H1 (cell line): ENCODE measurements around the gene CD37. TPM values are rescaled to one million over a fixed set of nuclear protein-coding genes. Genes with fewer than 3 reads are reported as not detected.

Experiments
- CTCF ChIA-PET: fragments of 300-600 bp; sonication (Branson Sonifier 250); formaldehyde crosslinking; loops from one replicate; lab custom pipeline; 2021; ENCODE audit not compliant: partially characterized antibody; lab: Charles Lee
- POLR2A ChIA-PET: fragments of 300-600 bp; sonication (Branson Sonifier 250); formaldehyde crosslinking; loops from one replicate; lab custom pipeline; 2021; ENCODE audit warnings: inconsistent platforms; ENCODE audit not compliant: partially characterized antibody; lab: Charles Lee
- DNase-seq, 2 experiments: peaks; one replicate each; pipeline versions ENCODE4 v3.0.0 to v3.0.0-alpha.2; 2010 to 2022; ENCODE audit warnings: low spot score in 2 of 2, low read depth in 1 of 2, mixed read lengths in 1 of 2
- FAIRE-seq: peaks from 2 replicates; lab custom pipeline; 2011; peaks lifted over from hg19 to GRCh38; lab: Jason Lieb, UNC
- H2AFZ ChIP-seq: 2 replicates; pipeline ENCODE4 v1.8.1; 2012; ENCODE audit warnings: low read length, inconsistent platforms
- H2AK5ac ChIP-seq: 2 replicates; pipeline ENCODE4 v1.6.1; 2013; ENCODE audit warnings: low read depth, low read length
- H2BK120ac ChIP-seq: replicated peaks from 2 replicates; pipeline ENCODE3; 2013; ENCODE audit warnings: low read depth, low read length, inconsistent platforms
- H2BK12ac ChIP-seq: 2 replicates; pipeline ENCODE4 v1.6.1; 2013; ENCODE audit warnings: low read depth, low read length
- H2BK15ac ChIP-seq: 2 replicates; pipeline ENCODE4 v1.6.1; 2013; ENCODE audit warnings: low read length
- H2BK20ac ChIP-seq: 2 replicates; pipeline ENCODE4 v1.6.1; 2013; ENCODE audit warnings: low read length
- H2BK5ac ChIP-seq: 2 replicates; pipeline ENCODE4 v1.6.1; 2013; ENCODE audit warnings: low read depth, low read length
- H3K14ac ChIP-seq: 2 replicates; pipeline ENCODE4 v1.6.1; 2013; ENCODE audit warnings: inconsistent platforms; ENCODE audit not compliant: insufficient read length
- H3K18ac ChIP-seq: 2 replicates; pipeline ENCODE4 v1.6.1; 2013; ENCODE audit warnings: low read length; ENCODE audit errors: extremely low read depth
- H3K23ac ChIP-seq: 2 replicates; pipeline ENCODE4 v1.6.1; 2013; ENCODE audit warnings: inconsistent platforms; ENCODE audit not compliant: insufficient read length
- H3K23me2 ChIP-seq: 2 replicates; pipeline ENCODE4 v1.6.1; 2013; ENCODE audit warnings: low read depth, low read length
- H3K27ac ChIP-seq: 2 replicates; pipeline ENCODE4 v1.6.1; 2011; ENCODE audit warnings: low read depth, low read length, inconsistent platforms
- H3K27me3 ChIP-seq, 4 experiments: replicated peaks in 1 of 4; 1 replicate in 1 of 4; 2 replicates in 3 of 4; pipeline versions ENCODE4 v1.6.1 to v1.8.1; 2011 to 2013; ENCODE audit warnings: low read length in 3 of 4, mild to moderate bottlenecking in 3 of 4, inconsistent platforms in 2 of 4, mixed read lengths in 2 of 4, moderate library complexity in 1 of 4; ENCODE audit not compliant: control insufficient read depth in 3 of 4, insufficient read depth in 3 of 4; ENCODE audit errors: extremely low read depth in 1 of 4
- H3K36me3 ChIP-seq, 4 experiments: 2 replicates each; pipeline versions ENCODE4 v1.6.1 to v1.8.1; 2011 to 2013; ENCODE audit warnings: mild to moderate bottlenecking in 4 of 4, low read length in 3 of 4, moderate library complexity in 2 of 4, control low read depth in 1 of 4, inconsistent platforms in 1 of 4; ENCODE audit not compliant: insufficient read depth in 4 of 4, control insufficient read depth in 2 of 4
- H3K4ac ChIP-seq: replicated peaks from 2 replicates; pipeline ENCODE3; 2013; ENCODE audit warnings: low read length, low read depth, mixed read lengths, inconsistent platforms; ENCODE audit not compliant: insufficient read length
- H3K4me1 ChIP-seq, 4 experiments: replicated peaks in 1 of 4; 1 replicate in 1 of 4; 2 replicates in 3 of 4; pipeline versions ENCODE4 v1.6.1 to v1.8.1; 2011 to 2013; ENCODE audit warnings: low read length in 3 of 4, inconsistent platforms in 2 of 4, mixed read lengths in 1 of 4; ENCODE audit not compliant: insufficient read depth in 4 of 4, control insufficient read depth in 3 of 4
- H3K4me2 ChIP-seq, 2 experiments: 2 replicates each; pipeline versions ENCODE4 v1.6.1 to v1.8.1; 2011 to 2013; ENCODE audit warnings: low read depth in 2 of 2, low read length in 2 of 2, control low read depth in 1 of 2, inconsistent platforms in 1 of 2, mild to moderate bottlenecking in 1 of 2; ENCODE audit not compliant: insufficient read depth in 1 of 2
- H3K4me3 ChIP-seq, 4 experiments: fragments of 200-600, 300-600 bp in 1 of 4; sonication (generic), shearing (Covaris generic), sonication (Bioruptor Twin) in 1 of 4; 2 replicates each; pipeline versions ENCODE4 v1.5.1 to v1.8.1; 2011 to 2016; ENCODE audit warnings: low read length in 4 of 4, low read depth in 3 of 4, control low read depth in 2 of 4, inconsistent platforms in 2 of 4, mild to moderate bottlenecking in 2 of 4, mixed read lengths in 1 of 4, moderate library complexity in 1 of 4; ENCODE audit not compliant: insufficient read depth in 2 of 4; ENCODE audit errors: extremely low read depth in 1 of 4
- H3K56ac ChIP-seq: replicated peaks from 2 replicates; pipeline ENCODE3; 2013; ENCODE audit warnings: low read depth, mild to moderate bottlenecking, mixed read lengths, low read length, inconsistent platforms; ENCODE audit not compliant: insufficient read length
- H3K79me1 ChIP-seq: 2 replicates; pipeline ENCODE4 v1.6.1; 2013; ENCODE audit warnings: low read depth, low read length, control low read depth
- H3K79me2 ChIP-seq, 2 experiments: 2 replicates each; pipeline versions ENCODE4 v1.6.1 to v1.8.1; 2012 to 2013; ENCODE audit warnings: low read length in 2 of 2, mild to moderate bottlenecking in 2 of 2, inconsistent platforms in 1 of 2; ENCODE audit not compliant: insufficient read depth in 2 of 2, control insufficient read depth in 1 of 2
- H3K9ac ChIP-seq, 4 experiments: replicated peaks in 1 of 4; 1 replicate in 1 of 4; 2 replicates in 3 of 4; pipeline versions ENCODE4 v1.6.1 to v1.8.1; 2011 to 2013; ENCODE audit warnings: low read depth in 3 of 4, low read length in 3 of 4, control low read depth in 2 of 4, mild to moderate bottlenecking in 2 of 4, moderate library complexity in 2 of 4, inconsistent platforms in 1 of 4; ENCODE audit errors: extremely low read depth in 1 of 4
- H3K9me3 ChIP-seq, 2 experiments: 2 replicates each; pipeline versions ENCODE4 v1.6.1 to v1.8.1; 2012 to 2013; ENCODE audit warnings: mild to moderate bottlenecking in 2 of 2, moderate library complexity in 2 of 2, control low read depth in 1 of 2, inconsistent platforms in 1 of 2, low read depth in 1 of 2, low read length in 1 of 2, mixed read lengths in 1 of 2; ENCODE audit not compliant: insufficient read depth in 2 of 2
- H4K20me1 ChIP-seq, 2 experiments: replicated peaks in 1 of 2; 2 replicates each; pipeline versions ENCODE3 to v1.8.1; 2011 to 2013; ENCODE audit warnings: inconsistent platforms in 2 of 2, low read length in 2 of 2, mild to moderate bottlenecking in 1 of 2; ENCODE audit not compliant: insufficient read depth in 2 of 2, control insufficient read depth in 1 of 2
- H4K5ac ChIP-seq: 2 replicates; pipeline ENCODE4 v1.6.1; 2013; ENCODE audit warnings: low read length, low read depth, mixed read lengths, inconsistent platforms; ENCODE audit not compliant: insufficient read length
- H4K8ac ChIP-seq: 2 replicates; pipeline ENCODE4 v1.8.0; 2013; ENCODE audit warnings: mild to moderate bottlenecking, moderate library complexity, low read length, inconsistent platforms; ENCODE audit not compliant: insufficient read depth; ENCODE audit errors: extremely low read depth
- H4K91ac ChIP-seq: replicated peaks from 2 replicates; pipeline ENCODE3; 2013; ENCODE audit warnings: low read length, mixed read lengths, inconsistent platforms; ENCODE audit not compliant: insufficient read length
- ASH2L ChIP-seq: fragments of 200-600, 300-600 bp; sonication (generic); IDR thresholded peaks from one replicate; pipeline ENCODE4 v1.7.1; 2017; ENCODE audit warnings: low read length
- BACH1 ChIP-seq: IDR thresholded peaks from 2 replicates; pipeline ENCODE4 v1.6.1; 2012; ENCODE audit warnings: low read length, improper control_type of control experiment
- CEBPB ChIP-seq: IDR thresholded peaks from 2 replicates; pipeline ENCODE4 v1.6.1; 2012; ENCODE audit warnings: low read depth, low read length
- CTBP2 ChIP-seq: IDR thresholded peaks from 2 replicates; pipeline ENCODE4 v1.7.0; 2011; ENCODE audit warnings: borderline replicate concordance, mild to moderate bottlenecking, moderate library complexity, mixed read lengths, low read length; ENCODE audit not compliant: insufficient read depth, insufficient read length
- EP300 ChIP-seq, 2 experiments: IDR thresholded peaks; 1 replicate in 1 of 2; 2 replicates in 1 of 2; pipeline ENCODE4 v1.6.1; 2011 to 2012; ENCODE audit warnings: low read depth in 2 of 2, low read length in 2 of 2, mild to moderate bottlenecking in 2 of 2, borderline replicate concordance in 1 of 2, inconsistent platforms in 1 of 2, moderate library complexity in 1 of 2
- KDM1A ChIP-seq: fragments of 200-600, 300-600 bp; sonication (generic); IDR thresholded peaks from 2 replicates; pipeline ENCODE4 v1.7.1; 2016; ENCODE audit warnings: mild to moderate bottlenecking, low read length, borderline replicate concordance
- POLR2A ChIP-seq, 2 experiments: IDR thresholded peaks; 1 replicate in 1 of 2; 2 replicates in 1 of 2; pipeline ENCODE4 v1.6.1; 2011; ENCODE audit warnings: low read depth in 2 of 2, low read length in 2 of 2, mild to moderate bottlenecking in 2 of 2; ENCODE audit errors: control extremely low read depth in 1 of 2
- SIX5 ChIP-seq: IDR thresholded peaks from 2 replicates; pipeline ENCODE4 v1.6.1; 2011; ENCODE audit warnings: mild to moderate bottlenecking, low read depth, low read length
- SP1 ChIP-seq: IDR thresholded peaks from 2 replicates; pipeline ENCODE4 v1.6.1; 2011; ENCODE audit warnings: low read depth, low read length
- YY1 ChIP-seq: IDR thresholded peaks from 2 replicates; pipeline ENCODE4 v1.6.1; 2011; ENCODE audit warnings: low read depth, mild to moderate bottlenecking, low read length
- WGBS, 2 experiments: shearing (Covaris generic) in 1 of 2; methylation state at CpG; one replicate each; pipeline versions ENCODE4 v1.1.6 to v1.1.7; 2013 to 2015; ENCODE audit warnings: low lambda C conversion rate in 2 of 2, mixed read lengths in 2 of 2, inconsistent platforms in 1 of 2, low coverage in 1 of 2, missing lambda C conversion rate in 1 of 2; ENCODE audit not compliant: insufficient replicate concordance in 2 of 2, insufficient coverage in 1 of 2, insufficient read length in 1 of 2; ENCODE audit errors: extremely low coverage in 1 of 2, missing lambda C conversion rate in 1 of 2; 5-methylcytosine and 5-hydroxymethylcytosine counted together
- polyA plus RNA-seq, 7 experiments: library from polyadenylated mRNA; depleted of rRNA in 3 of 7; stranded (reverse) in 5 of 7; unstranded in 2 of 7; fragments of >200 nt in 5 of 7; fragments of 200-250 nt in 2 of 7; gene quantifications; 1 replicate in 5 of 7; 2 replicates in 1 of 7; 4 replicates in 1 of 7; pipeline versions ENCODE4 v1.2.1 to v1.2.3, GENCODE V29; 2011 to 2013; ENCODE audit warnings: missing spikeins in 2 of 7, mixed read lengths in 2 of 7
- total RNA-seq: library from RNA; stranded (reverse); fragmentation: NEBNext Ultra II Directional; extraction: Animal tissue kit (Norgen Biotek cat#: 25700); gene quantifications from 2 replicates; pipeline ENCODE4 v1.2.1, GENCODE V29; 2021
- TF ChIP-seq, protein P1 (sequence below): IDR thresholded peaks from 2 replicates; pipeline ENCODE4 v1.6.1; 2011; ENCODE audit warnings: low read length, improper control_type of control experiment
- TF ChIP-seq, protein P2 (sequence below): IDR thresholded peaks from 2 replicates; pipeline ENCODE4 v1.6.1; 2011; ENCODE audit warnings: low read depth, mild to moderate bottlenecking, low read length; ENCODE audit not compliant: insufficient read depth

The CD37 gene
- total and polyA plus RNA-seq, 2 of the 8 experiments (the other 6 are each of a cell fraction or from before 2014, with no cell fraction given) = not detected

DNA sequence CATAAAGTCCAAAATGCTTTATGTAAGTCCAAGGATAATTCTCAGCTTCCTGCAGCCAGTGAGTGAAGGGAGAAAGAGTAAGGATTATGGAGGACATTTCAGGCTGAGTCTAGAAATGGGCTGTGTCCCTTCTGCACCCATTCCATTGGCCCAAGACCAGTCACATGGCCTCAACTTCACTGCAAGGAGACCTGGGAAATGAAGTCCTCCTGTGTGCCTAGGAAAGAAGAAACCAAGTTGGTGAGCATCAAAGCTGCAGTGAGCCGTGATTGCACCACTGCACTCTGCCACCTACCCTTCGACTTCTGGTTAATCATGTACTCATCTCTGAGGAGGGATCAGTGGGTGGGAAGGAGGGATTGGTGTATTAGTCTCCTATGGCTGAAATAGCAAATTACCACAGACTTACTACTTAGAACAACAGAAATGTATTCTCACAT lies 3.6 kb upstream of the CD37 start:
- no peak overlapping the region for H3K4me2 ChIP-seq
- no peak overlapping the region for H2BK15ac ChIP-seq
- H3K27me3 ChIP-seq = peaks cover 0 to 2% (median 0%) of the 10 kb centered on the region in 4 experiments; a peak in 4 of 7 replicates
- POLR2A ChIA-PET = interaction anchor here (0.7 to 1.7 kb wide), 4 partner anchors 9 to 50 kb away, joined by 3 to 4 read pairs (median 3); no protein-coding TSS in a partner anchor
- H3K9ac ChIP-seq = no peak overlapping the region
- 0 out of 8 replicates have a peak, but pooled peaks cover 0 to 5% (median 0%) of the 10 kb centered on the region in 4 experiments for H3K36me3 ChIP-seq
- H2BK5ac ChIP-seq = no peak overlapping the region
- no peaks in the 10 kb centered on the region for H3K9me3 ChIP-seq
- no peaks in the 10 kb centered on the region for H3K79me2 ChIP-seq
- no peak overlapping the region for H4K5ac ChIP-seq
- peaks cover 0 to 3% (median 0%) of the 10 kb centered on the region in 4 experiments; a peak in 1 of 7 replicates for H3K4me1 ChIP-seq
- CTCF ChIA-PET = interaction anchor here (1.2 to 2.3 kb wide), 3 partner anchors 19 to 105 kb away, joined by 3 to 7 read pairs (median 6); no protein-coding TSS in a partner anchor
- H4K20me1 ChIP-seq = peaks cover 0 to 3% of the 10 kb centered on the region in 2 experiments
- no peak overlapping the region for H2BK12ac ChIP-seq
- no peak overlapping the region for H3K4ac ChIP-seq
- no peak overlapping the region for H2BK120ac ChIP-seq
- H2BK20ac ChIP-seq = no peak overlapping the region
- H3K18ac ChIP-seq = no peak overlapping the region
- no peak overlapping the region for H4K91ac ChIP-seq
- no peak overlapping the region for H4K8ac ChIP-seq
- no peak for DNase-seq
- 78% methylated on average over 2 of the region's 2 CpGs; no CpG with 5 or more reads in 1 of the 2 experiments for WGBS, 2 experiments
- H3K56ac ChIP-seq = no peak overlapping the region
- H2AFZ ChIP-seq = no peak overlapping the region
- no peak overlapping the region for H2AK5ac ChIP-seq
- peak; percentile 70 for FAIRE-seq
- H3K23ac ChIP-seq = no peak overlapping the region
- H3K79me1 ChIP-seq = no peaks in the 10 kb centered on the region
- H3K4me3 ChIP-seq = no peak overlapping the region
- no peak overlapping the region for H3K27ac ChIP-seq
- no peaks in the 10 kb centered on the region for H3K23me2 ChIP-seq
- H3K14ac ChIP-seq = no peak overlapping the region
- TF ChIP-seq CEBPB = no peak
- no peak for TF ChIP-seq CTBP2
- TF ChIP-seq, protein P1, sequence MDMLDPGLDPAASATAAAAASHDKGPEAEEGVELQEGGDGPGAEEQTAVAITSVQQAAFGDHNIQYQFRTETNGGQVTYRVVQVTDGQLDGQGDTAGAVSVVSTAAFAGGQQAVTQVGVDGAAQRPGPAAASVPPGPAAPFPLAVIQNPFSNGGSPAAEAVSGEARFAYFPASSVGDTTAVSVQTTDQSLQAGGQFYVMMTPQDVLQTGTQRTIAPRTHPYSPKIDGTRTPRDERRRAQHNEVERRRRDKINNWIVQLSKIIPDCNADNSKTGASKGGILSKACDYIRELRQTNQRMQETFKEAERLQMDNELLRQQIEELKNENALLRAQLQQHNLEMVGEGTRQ = peak; percentile 91
- TF ChIP-seq BACH1 = no peak
- no peak for TF ChIP-seq ASH2L
- TF ChIP-seq, protein P2, sequence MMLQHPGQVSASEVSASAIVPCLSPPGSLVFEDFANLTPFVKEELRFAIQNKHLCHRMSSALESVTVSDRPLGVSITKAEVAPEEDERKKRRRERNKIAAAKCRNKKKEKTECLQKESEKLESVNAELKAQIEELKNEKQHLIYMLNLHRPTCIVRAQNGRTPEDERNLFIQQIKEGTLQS = peak; percentile 51; the same call in 1 of the 2 replicates
- TF ChIP-seq KDM1A = no peak
- no peak for TF ChIP-seq EP300 (IDR thresholded peaks at IDR 0.05; ENCODE audit: borderline replicate concordance in 1 of 2, low read depth in 2 of 2, low read length in 2 of 2)
- TF ChIP-seq SIX5 = peak; percentile 70
- TF ChIP-seq SP1 = no peak
- 0 out of 3 replicates have a peak, but pooled peaks of 1 of the 2 experiments have one; percentile 22 for TF ChIP-seq POLR2A (IDR thresholded peaks at IDR 0.05; ENCODE audit: control extremely low read depth in 1 of 2, low read depth in 2 of 2, low read length in 2 of 2)
- TF ChIP-seq YY1 = peak; percentile 35; the same call in 1 of the 2 replicates
